HG03039 (cell line): ENCODE data around the gene FOXL3.

Source experiments
- ATAC-seq: cut with Tn5 transposase; IDR thresholded peaks from one replicate; pipeline ENCODE4 v1.9.1; 2021; ENCODE audit warnings: mild to moderate bottlenecking, moderate library complexity; ENCODE audit not compliant: unreplicated experiment

FOXL3 gene

DNA sequence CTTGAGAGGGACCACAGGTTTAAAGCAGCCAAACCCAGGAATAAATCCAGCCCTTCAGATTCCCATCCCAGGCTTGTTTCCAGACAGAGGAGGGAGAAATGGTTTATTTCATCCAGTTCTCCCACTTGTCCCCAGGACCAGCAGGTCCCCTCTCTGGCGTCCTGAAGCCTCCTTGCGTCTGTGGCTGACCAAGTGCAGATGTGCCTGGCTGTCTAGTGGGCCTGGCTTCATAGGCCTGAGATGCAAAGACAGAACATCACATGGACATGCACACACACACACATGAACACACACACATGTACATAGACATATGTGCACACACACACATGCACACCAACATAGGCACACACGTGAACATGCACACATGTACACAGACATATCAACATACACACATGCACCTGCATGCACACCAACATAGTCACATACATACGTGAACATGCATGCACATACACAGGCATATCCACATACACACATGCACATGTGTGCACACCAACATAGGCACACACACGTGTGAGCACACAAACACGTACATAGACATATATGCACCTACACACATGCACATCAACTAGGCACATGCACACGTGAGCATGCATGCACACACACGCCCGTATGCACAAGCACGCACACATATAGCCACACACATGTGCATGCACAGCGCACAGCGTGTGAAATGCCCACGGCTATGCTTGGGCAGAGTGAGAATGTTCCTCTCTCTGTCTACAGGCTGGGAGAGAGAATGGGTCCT is 10.7 kb downstream of the FOXL3 start:
- no peak for ATAC-seq

DNA sequence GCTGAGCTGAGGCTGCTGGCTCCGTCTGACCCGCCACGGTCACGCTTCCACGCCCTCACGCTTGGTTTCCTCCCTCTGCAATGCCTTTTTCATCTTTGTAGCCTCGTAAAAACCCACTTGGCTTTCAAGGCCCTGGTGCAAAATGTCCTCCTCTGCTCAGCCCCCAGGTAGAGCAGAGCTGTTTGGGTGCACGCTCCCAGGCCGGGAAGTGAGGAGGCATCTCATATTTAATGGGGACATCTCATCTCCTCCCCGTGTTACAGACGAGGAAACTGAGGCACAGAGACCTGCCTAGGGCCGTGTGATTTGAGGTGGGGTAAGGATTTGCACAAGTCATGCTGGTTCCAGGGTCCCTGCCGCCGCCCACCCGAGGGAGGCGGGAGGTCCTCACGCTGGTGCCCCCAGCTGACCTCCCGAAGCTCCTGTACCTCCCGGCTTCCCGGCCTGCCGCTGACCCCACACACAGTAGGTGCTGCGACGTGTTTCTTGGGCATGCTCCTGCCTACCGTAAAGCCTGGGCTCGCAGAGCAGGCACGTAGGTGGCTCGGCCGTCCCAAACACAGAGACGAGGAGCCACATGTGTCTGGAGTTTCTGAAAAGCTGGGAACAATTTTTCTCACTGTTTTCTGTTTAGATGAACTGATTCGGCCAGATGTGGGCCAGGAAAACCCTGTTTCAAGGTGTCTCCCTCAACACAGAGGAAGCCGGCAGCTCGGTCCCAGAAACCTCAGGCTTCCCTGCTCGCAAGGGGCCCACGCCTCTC is 11.5 kb downstream of the FOXL3 start:
- ATAC-seq = no peak

DNA sequence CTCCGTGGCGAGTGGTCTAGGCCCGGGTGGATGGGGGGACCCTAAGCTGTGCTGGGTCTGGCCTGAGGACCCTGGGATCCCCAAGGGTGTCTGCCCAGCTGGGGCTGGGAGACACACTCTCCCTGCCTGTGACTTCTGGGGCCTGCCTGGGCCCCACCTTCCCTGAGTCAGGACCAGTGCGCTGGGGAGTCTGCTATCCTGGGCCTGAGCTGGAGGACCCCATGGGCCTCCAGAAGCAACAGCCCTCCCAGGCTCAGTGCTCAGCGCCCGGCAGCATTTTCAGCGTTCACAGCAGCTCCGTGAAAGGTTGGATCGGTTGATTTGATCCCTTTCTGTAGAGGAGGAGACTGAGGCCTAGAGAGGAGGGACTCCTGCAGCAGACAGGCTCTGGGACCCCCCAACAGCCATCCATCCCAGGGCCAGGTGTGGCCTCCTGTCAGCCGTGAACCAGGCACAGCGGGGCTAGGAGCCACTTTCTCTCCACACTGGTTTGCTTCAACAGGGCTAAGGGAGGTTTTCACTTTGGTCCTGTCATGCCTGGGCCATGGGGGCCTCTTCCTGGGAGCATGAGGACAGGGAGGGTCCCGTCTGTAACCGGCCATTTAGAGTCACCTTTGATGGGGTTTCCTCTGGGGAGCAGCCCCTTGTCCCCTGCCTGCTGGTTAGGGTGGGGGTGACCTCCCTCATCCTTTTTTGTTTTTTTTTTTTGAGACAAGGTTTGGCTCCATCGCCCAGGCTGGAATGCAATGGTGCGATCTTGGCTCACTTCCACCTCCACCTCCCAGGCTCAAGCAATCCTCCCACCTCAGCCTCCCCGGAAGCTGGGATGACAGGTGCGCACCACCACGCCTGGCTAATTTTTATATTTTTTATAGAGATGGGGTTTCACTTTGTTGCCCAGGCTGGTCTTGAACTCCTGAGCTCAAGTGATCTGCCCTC is 12.4 kb downstream of the FOXL3 start:
- no peak for ATAC-seq

DNA sequence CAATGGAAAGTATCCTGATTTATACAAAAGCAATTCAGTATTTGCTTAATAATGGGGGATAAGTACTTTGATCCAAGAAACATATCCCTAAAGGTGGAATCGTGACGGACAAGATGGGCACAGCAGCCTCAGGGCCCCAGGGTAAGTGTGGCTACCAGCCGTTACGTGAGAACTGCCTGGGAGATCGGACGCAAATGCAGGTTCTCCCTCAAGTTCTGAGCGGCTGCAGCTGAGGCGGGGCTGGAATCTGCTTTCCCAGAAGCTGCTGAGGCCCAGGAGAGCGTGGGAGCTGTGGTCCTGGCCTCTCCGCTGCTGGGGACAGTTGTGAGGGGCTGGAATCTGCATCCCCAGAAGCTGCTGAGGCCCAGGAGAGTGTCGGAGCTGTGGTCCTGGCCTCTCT is 13.5 kb downstream of the FOXL3 start:
- no peak for ATAC-seq

DNA sequence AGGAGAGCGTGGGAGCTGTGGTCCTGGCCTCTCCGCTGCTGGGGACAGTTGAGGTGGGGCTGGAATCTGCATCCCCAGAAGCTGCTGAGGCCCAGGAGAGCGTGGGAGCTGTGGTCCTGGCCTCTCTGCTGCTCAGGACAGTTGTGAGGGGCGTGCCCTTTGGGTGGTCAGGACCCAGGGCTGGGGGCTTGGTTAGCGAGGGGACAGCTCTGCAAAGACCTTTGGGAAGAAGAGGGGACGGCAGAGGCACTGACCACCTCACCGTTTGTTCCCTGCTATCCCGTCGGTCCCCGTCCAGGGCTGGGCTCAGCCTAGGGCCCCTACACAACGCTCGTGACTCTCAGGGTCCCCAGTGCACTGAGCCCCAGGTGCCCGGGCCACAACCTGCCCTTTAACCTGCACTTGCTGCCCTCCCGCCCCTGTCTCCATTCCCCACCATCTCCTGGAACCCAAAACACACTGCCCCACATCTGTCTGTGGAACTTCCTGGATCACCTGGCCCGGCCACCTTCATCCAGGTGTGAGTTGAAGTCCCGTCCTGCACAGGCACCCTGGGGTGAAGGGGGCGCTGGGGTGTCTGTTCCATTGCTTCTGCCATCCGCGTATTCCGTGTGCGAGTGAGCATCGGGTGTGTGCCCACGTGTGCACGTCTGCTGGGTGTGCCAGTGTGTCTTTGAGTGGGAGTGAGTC is 14.1 kb downstream of the FOXL3 start:
- no peak for ATAC-seq

DNA sequence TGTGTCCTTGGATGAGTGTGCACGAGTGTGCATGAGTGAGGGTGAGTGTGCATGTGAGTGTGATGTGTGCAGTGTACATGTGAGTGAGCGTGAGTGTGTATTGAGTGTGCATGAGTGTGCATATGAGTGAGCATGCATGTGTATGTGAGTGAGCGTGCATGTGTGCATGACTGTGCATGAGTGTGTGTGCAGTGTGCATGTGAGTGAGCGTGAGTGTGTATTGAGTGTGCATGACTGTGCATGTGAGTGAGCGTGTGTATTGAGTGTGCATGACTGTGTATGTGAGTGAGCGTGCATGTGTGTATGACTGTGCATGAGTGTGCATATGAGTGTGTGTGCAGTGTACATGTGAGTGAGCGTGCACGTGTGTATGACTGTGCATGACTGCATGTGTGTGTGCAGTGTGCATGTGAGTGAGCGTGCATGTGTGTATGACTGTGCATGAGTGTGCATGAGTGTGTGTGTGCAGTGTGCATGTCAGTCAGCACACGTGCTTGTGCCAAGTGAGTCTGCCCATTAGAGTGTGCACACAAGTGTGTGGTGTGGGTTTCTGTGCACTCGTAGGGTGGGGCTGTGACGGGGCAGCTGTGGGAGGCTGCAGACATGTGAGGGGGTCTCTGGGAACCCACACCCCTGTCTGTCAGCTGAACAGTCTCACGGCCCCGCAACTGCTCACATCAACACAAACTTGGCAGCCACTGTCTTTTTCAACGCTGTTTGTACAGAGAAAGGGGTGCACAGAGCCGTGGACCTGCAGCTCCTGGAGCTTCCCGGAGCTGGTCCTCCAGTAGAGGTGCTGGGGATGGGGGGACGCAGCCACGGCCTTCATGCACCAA is 14.8 kb downstream of the FOXL3 start:
- ATAC-seq = no peak

DNA sequence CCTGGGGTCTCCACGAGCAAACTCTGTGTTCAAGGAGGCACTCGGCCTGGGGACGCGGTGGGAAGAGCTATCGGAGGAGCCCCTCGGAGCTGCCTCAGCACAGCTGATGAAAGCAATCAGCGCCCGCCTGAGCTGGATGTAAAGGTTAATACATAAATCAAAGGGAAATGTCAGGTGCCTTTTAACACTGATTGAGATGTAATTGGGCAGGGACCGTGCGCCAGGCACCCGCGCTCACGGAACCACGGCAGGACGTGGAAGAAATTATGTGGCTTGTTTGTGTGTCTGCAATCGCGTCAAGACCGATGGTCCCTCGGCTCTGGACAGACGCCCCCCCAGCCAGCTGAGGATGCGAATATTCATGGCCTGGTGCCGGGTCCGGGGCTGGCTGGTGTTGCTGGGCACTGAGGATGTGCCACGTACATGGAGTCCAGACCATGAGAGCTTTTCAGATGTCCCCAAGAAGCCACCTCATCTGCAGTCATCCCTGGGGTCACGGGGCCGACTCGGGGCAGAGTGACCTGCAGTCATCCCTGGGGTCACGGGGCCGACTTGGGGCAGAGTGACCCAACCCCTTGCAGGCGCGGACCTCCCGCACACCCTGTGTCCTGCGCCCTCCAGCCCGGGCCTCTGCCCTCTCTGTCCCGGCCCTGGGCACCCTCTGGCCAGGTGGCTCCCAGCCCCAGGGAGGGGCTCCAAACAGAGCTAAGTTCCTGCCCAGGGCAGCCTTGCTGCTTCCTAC is 15.6 kb downstream of the FOXL3 start:
- ATAC-seq = no peak

DNA sequence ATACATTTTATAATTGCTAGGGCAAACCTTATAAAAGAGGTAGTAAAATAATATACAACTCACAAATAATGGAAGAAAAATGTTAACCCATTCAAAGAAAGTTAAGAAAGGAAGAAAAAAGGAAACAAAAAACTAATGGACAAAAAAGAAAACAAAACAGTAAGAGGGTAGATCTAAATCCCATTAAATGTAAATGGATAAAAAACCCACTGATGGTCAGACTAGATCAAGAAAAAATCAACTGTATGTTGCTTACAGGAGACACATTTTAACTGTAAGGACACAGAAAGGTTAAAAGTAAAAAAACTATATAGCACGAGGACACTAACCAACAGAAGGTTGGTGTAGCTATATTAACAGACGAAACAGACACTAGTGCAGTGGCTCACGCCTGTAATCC is 18.0 kb downstream of the FOXL3 start:
- ATAC-seq = no peak

DNA sequence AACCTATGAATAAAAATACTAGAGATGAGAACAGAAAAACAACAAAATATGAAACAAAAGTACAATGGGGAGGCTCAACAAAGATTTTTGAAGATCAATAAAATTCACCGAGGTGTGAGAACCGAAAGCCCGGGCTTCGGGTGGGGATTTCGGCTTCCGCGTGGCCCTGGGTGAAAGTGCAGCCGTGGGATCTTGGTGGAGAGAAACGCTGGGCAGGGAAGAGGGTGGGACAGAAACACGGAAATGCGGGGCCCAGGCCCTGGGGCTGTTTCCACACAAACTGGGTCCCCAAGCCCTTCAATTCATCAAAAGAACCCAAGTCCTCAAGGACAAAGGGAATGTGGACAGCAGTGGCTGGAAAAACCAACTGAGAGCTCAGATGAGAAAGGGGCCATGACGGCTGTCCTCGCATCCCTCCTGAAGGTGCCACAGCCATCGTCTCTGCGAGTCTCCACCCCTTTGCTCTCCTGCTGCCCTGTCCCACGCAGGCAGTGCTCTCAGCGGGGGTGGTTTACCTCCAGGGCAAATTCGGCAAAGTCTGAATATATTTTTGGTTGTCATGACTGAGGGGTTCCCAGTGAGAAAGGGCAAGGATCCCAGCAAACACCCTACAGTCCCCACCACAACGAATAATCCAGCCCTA is 19.7 kb downstream of the FOXL3 start:
- ATAC-seq = no peak

DNA sequence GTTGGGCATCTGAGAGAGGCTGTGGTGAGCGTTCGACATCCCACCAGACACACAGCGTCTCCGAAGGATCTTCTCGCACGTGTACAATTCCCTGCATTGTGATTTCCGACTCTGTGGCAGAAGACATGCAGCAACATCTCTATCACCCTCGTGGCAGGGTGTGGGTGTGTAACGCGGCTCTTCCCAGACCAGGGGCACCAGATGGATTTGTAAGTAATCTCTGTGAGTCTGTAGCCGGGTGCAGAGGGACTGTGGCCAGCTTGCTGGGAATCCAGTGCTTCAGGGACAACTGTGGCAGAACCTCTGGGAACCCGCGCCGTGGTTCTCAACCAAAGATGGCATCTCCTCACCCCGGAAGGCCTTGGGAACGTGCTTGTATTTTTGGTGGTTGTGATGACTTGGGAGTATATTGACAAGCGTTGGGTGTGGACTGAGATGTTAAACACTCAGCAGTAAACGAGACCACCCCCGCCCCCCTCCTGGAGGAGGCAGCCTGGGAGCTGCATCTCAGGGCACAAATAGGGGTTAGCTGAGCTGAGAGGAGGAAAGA is 21.2 kb downstream of the FOXL3 start:
- ATAC-seq = no peak

DNA sequence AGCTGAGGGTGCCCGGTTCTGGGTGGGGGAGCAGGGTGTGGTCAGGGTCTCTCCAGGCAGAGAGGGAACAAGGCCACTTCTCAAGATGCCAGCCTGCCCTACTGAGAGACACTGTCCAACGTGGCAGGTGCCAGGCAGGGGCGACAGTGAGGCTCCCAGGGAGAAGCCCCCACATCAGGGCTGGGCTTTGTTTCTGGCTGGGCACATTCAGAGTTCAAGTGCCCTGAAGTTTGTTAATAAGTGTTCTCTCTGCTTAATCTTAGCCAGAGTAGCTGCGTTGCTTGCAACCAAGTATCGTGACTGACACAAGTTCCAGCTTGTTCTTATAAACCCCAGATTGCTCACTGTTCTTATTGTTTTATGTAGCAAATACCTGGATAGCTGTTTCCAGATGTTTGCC is 21.8 kb downstream of the FOXL3 start:
- no peak for ATAC-seq

DNA sequence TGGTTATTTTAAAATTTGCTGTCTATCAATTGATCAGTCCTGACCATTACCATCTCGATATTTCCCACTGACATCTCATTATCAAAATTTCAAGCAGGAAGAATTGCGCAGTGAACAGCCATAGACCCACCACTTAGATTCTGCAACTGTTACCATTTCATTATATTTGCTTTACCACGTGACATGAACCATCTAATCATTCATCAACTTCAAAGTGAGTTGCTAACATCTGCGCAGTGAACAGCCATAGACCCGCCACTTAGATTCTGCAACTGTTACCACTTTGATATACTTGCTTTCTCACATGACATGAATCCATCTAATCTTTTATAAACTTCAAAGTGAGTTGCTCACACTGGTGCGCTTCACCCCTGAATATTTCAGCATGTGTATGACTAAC is 22.5 kb downstream of the FOXL3 start:
- ATAC-seq = no peak

DNA sequence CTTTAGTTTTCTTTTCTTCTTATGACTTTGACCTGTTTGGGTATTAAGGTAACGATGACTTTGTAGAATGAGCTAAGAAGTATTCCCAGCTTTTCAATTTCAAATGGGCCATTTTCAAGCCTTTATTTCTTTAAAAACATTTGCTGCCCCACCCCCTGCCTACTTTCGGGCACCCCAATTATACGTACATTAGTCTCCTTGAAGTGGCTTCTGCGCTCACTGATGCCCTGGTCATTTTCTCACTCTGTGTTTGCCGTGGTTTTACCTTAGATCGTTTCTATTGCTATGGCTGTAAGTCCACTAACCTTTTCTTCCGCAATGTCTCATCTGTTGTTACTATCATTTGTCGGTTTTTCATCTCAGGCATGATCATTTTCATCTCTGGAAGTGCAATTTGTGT is 24.9 kb downstream of the FOXL3 start:
- ATAC-seq = no peak

DNA sequence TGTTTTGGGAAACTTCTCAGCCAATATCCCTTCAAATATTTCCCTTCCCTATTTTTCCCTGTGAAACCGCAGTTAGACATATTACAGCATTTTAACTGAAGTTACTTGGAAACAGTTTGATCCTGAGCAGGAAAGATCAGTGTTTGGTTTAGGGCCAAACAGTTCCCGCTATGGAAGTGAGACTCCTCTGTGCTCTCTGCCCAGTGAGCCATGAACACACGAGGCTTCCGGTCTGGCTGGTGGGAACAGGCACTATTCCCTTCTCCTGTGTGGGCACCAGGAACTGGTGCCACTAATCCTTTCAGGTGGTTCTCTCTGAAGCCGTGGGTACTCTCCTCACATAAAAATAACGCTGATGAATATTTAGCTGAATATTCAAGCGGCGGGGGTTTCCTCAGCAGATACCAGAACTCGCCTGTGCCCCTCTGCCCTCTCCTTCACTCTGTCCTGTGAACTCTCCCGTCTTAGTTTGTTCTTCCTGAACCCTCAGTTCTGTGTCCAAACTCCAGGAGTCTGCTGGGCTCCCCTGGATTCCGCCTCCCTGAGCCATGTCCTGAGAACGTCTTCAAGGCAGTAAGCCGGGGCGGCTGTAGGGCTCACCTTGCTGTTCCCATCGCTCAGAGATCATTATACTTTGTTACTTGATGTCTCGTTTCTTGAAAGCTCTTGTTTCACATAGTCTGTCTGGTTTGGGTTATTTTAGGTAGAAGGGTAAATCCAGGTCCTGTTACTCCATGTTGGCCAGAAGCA is 25.7 kb downstream of the FOXL3 start:
- no peak for ATAC-seq

DNA sequence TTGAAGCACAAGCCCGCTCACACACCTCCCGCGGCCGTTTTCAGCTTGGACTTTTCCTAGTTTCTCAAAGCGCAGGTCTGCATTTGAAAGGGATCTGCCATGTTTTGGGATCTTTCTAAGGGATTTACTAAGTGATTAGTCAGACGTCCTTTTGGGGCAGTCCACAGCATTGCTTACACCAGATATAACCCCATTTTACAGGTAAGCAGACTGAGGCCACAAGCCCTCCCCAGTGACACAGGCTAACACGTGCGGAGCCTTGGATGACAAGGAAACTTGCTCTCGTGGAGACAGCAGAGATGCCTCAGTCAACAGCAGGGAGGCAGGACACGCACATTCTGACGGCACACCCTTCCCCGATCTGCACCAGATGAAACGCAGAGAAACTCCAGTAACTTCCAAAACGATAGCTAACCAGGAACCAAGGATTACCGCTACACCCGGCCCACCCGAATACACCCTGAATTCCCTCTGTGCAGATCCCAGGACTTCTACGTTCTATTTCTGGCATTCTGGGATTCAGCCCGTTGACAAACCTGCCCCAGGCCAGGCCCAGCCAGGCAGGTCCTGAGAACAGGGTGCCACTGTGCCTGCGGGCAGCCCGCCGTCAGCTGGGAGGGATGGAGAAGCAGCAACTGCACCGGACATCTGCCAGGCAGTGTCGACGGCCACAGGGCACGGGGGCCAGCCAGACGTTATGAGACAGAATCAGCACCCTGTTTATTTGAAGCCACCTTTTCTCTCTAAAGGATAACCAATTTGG is 27.9 kb downstream of the FOXL3 start:
- no peak for ATAC-seq

DNA sequence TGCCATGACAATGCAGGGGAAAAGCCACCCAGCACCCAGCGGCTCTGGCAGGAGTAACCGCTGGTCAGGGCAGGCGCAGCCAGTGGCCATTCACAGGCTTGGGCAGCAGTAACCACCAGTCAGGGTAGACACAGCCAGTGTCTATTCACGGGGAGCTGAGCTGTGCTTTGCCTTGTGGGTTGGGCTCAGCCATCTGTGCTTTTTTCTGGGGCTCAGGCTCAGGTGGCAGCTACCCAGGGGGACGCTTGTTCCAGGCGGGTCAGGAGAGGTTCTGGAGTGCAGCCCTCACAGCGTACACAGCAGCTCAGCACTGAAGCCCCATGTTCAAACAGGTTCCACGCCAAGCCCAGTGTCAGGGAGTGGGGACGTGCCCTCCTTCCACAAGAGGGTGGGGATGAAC is 28.5 kb downstream of the FOXL3 start:
- no peak for ATAC-seq
